Activated naive CD8-positive, alpha-beta T cell treated with anti-CD3 and anti-CD28 coated beads, Interleukin-2, amount 10 ng/mL, durations not matched to agents 7 days and 5 days (primary cell): Measurements from ENCODE around the gene HSPA12B. TPM values are rescaled to one million over a fixed set of nuclear protein-coding genes. Genes with fewer than 3 reads are reported as not detected.

ENCODE experiments used
- ATAC-seq: fragments of 150-1000 bp; cut with Tn5 transposase; one replicate; pipeline ENCODE4 v1.10.0; 2021; ENCODE audit warnings: low read depth, moderate library complexity
- POLR2A ChIA-PET: fragments of 350-600 bp; sonication (Branson Sonifier 250); formaldehyde crosslinking; loops from one replicate; lab custom pipeline; 2021; ENCODE audit warnings: antibody characterized with exemption; lab: Charles Lee
- DNase-seq: peaks from one replicate; pipeline ENCODE4 v3.0.0; 2021
- H3K27ac Mint-ChIP-seq: one replicate; pipeline ENCODE4 v1.8.0; 2022; ENCODE audit warnings: mild to moderate bottlenecking, mixed read lengths
- H3K27me3 Mint-ChIP-seq: one replicate; pipeline ENCODE4 v1.8.0; 2022; ENCODE audit warnings: mild to moderate bottlenecking, moderate library complexity, mixed read lengths
- H3K36me3 Mint-ChIP-seq: one replicate; pipeline ENCODE4 v1.8.0; 2021; ENCODE audit warnings: mild to moderate bottlenecking, mixed read lengths
- H3K4me1 Mint-ChIP-seq: one replicate; pipeline ENCODE4 v1.8.0; 2021; ENCODE audit warnings: mixed read lengths
- H3K4me3 Mint-ChIP-seq: one replicate; pipeline ENCODE4 v1.8.0; 2022; ENCODE audit warnings: mild to moderate bottlenecking, moderate library complexity, mixed read lengths
- H3K9me3 Mint-ChIP-seq: one replicate; pipeline ENCODE4 v1.8.0; 2021; ENCODE audit warnings: mixed read lengths
- total RNA-seq, 2 experiments: library from RNA; stranded (reverse); gene quantifications; one replicate each; pipeline ENCODE4 v1.2.3, GENCODE V29; 2021

The HSPA12B gene
- total RNA-seq, 2 experiments from 2014 or later, result not detected

DNA sequence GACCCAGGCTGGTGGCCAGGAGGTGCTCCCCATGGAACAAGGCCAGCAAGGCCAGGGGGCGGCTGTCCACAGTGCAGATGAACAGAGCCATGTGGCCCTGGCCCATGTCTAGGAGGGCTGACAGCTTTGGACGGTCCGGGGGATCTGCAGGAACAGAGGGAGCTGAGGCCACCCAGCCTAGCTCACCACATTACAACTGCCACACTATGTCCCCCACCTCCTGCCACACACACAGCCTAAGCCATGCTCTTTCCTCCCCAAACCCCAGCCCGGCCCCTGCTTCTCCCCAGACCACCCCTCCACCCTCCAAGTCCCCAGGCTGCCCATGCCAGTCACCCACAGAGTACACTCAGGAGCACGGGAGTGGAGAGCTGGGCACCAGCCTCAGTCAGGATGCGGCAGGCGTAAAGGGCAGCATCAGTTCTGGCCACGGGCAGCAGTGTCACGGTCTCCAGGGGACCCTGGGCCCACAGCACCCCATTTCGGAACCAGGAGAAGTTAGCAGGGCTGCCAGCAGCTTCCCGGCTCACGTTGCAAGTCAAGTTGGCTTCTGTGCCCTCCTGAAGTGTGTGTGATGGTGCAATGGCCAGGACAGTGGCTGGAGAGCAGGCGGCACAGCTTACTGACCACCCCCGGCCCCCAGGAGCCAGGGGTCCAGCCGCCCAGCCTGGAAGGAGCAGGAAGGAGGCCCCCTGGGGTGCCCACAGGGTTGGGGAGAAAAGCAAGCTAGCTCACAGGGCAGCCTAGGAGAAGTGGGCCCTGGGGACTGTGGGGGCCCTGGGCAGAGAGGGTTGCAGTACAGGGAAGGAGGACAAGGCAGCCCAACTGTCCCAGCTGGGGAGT is 35.5 kb upstream of the HSPA12B start:
- no peaks in the 10 kb centered on the region for H3K4me1 Mint-ChIP-seq
- no peaks in the 10 kb centered on the region for H3K27me3 Mint-ChIP-seq
- no peaks in the 10 kb centered on the region for H3K9me3 Mint-ChIP-seq
- no peak overlapping the region for H3K27ac Mint-ChIP-seq
- H3K4me3 Mint-ChIP-seq, result no peak overlapping the region
- POLR2A ChIA-PET, result no interaction called here
- H3K36me3 Mint-ChIP-seq, result no peaks in the 10 kb centered on the region
- DNase-seq, result no peak
- no peak for ATAC-seq

DNA sequence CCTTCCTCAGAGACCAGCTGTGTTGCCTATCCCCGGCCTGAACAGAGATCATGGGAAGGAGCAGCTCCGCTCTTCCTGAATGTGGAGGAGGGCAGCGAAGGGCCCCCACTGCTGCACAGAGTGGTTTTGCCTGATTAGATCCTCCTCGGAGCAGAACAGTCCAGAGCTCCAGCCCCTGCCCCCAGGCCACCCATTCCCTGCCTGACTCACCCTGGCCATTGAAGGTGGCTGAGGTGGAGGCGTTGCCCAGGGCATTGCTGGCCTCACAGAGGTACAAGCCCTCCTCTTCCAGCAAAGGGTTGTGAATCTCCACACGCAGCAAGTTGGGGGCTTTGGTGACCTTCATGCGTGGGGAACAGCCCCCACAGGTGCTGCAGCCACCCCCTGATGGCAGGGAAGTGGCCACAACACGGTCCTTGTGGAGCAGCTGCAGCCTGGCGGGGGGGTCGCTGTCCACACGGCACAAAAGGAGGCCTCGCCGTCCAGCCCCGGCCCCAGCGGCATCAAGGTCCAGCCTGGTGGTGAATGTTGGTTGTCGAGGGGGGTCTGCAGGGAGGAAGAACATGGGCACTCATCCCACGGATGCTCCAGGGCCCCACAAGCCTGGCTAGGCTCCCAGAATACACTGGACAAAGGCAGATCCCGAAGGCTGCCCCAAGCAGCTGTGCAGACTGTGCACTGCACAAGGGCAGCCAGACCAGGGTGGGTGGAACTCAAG is 34.7 kb upstream of the HSPA12B start:
- no peak for DNase-seq
- H3K9me3 Mint-ChIP-seq, result no peaks in the 10 kb centered on the region

DNA sequence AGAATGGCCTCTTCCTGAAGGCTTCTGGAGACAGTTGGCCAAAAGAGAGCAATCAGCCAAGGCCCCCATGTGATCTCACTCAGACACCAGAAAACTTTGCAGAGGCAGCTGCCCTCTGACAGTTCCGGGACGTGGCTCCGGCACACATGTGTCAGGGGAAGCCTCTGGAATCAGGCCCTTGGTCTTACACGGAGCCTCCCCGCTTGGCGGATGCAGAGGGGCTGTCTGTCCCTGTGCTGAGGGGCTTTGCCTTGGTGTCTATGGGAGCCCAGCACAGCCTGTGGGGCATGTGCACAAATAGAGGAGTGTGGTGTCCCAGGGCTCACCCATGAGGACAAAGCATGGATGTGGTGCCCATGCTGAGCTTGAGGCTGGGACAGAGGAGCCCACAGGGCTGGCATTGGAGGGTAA is 33.9 kb upstream of the HSPA12B start:
- Mint-ChIP-seq H3K36me3 (no peaks in the 10 kb centered on the region), H3K9me3 (no peaks in the 10 kb centered on the region), H3K4me1 (no peaks in the 10 kb centered on the region), H3K27ac (no peak overlapping the region), H3K4me3 (no peak overlapping the region), H3K27me3 (peaks cover under 1% of the 10 kb centered on the region)
- DNase-seq (no peak), ATAC-seq (no peak)
- POLR2A ChIA-PET, result no interaction called here

More for the DNA sequence above, 34.7 kb upstream of the HSPA12B start:
- no peak for ATAC-seq
- POLR2A ChIA-PET, result no interaction called here
- no peaks in the 10 kb centered on the region for H3K27me3 Mint-ChIP-seq
- no peak overlapping the region for H3K27ac Mint-ChIP-seq
- H3K36me3 Mint-ChIP-seq, result no peaks in the 10 kb centered on the region
- no peak overlapping the region for H3K4me3 Mint-ChIP-seq
- no peaks in the 10 kb centered on the region for H3K4me1 Mint-ChIP-seq

DNA sequence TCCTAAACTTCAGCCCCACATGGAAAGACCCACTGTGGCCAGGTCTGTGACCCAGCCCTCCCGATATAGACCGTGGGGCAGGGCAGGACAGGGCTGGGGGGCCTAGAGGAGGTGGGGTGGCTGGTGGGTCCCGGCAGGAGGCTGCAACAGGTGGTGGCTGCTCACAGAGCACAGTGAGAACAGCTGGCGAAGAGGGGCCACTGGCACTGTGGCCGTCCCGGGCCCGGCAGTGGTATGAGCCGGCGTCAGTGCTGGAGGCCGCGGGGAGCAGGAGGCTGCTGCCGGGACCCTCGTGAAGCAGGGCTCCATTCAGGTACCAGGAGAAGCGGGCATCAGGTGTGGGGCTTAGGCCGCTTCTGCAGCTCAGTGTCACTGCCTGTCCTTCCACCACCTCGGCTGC is 33.4 kb upstream of the HSPA12B start:
- Mint-ChIP-seq H3K4me3 (no peak overlapping the region), H3K27ac (no peak overlapping the region), H3K27me3 (peaks cover 2% of the 10 kb centered on the region), H3K36me3 (no peaks in the 10 kb centered on the region), H3K4me1 (no peaks in the 10 kb centered on the region), H3K9me3 (no peaks in the 10 kb centered on the region)
- DNase-seq, result no peak
- POLR2A ChIA-PET, result no interaction called here
- no peak for ATAC-seq

DNA sequence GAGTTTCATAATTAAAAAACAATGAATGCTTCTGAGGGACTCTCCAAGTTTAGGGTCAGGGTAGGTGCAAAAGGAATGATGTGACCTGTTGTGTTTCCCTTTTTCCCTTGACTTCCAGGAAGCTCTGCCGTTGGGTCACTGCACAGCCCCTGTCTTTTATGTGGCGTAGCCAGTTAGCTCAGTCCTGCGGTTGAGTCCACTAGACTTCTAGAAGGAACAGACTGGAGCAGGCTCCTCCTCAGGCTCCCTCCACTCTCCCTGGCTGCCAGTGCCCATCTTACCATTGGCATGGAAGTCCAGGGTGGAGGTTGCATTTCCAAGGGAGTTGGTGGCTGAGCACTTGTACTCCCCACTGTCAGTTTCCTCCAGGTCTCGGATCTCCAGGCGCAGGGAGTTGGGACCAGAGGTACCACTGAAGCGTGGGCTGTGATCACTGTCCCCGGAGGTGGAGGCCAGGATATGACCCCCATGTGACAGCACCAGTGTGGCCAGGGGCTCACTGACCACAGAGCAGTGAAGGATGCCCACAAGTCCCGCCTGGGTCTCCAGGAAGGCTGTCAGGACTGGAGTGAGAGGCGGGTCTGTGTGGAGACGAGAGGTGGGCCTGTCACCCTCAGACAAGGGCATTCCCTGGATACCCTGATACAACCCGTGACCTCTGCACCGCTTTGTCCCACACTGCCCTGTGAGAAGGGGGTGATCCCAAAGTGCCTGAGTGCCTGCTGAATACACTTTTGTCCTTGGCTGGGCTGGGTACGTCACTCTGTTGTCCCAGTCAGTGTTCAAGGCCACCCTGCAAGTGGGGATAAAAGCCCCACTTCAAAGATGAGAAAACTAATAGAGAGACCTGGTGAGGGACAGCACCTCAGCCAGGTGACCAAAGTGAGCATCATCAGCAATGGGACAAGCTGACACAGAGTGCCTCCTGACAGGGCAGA is 31.2 kb upstream of the HSPA12B start:
- Mint-ChIP-seq H3K27ac (no peak overlapping the region), H3K9me3 (no peaks in the 10 kb centered on the region), H3K4me3 (no peak overlapping the region), H3K4me1 (no peaks in the 10 kb centered on the region), H3K36me3 (no peaks in the 10 kb centered on the region), H3K27me3 (peaks cover 2% of the 10 kb centered on the region)
- POLR2A ChIA-PET, result interaction anchor here (0.6 to 0.7 kb wide), 2 partner anchors 84 to 582 kb away, joined by 3 to 5 read pairs; no protein-coding TSS in a partner anchor
- ATAC-seq (no peak), DNase-seq (no peak)

DNA sequence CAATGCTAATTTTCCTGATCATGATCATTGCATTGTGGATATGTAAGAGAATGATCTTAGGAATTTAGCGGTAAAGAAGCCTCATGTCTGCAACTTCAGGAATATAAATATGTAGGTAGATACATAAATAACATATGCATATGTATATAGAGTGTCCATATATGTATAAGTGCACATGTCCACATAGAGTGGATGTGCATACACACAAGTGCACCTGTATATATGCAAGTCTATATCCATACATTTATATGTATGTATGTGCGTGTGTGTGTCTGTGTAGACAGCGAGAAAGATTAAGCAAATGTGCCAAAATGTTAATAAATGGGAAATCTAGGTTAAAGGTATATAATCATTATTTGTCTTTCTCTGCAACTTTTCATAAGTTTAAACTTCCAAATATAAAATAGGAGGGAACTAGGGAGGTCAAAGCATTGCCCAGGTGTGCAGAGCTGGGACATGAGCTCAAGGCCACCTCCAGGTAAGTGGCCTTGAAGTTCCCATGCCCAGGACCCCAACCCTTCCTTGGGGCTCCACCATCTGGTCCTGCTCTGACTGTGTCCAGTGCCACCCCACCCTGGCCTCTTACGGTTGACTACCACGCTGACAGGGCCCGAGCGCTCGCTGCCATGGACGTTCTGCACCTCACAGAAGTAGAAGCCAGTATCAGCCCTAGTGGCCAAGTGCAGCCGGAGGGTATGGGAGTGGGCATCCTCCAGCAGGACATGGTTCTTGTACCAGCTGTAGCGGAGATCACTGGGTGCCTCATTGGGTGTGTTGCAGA is 29.7 kb upstream of the HSPA12B start:
- no peak for DNase-seq
- H3K27ac Mint-ChIP-seq, result no peak overlapping the region
- no peak for ATAC-seq

DNA sequence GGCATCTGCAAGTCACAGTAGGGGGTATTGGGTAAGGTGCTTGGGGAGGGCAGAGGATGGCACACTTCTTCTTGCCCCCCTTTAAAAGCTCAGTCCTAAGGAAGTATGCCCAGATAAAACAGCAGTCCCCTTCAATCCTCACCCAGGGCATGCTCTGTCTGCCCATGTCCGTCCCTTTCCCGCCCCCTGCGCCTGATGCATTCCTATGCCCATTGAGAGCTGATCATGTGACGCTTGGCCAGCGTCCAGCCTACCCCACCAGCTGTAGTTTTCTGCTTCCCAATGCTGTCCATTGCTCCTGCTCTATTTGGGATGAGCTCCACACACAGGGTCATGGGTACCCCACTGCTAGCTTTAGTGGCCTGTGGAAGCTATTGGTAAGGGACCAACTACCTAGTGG is 28.4 kb upstream of the HSPA12B start:
- no peaks in the 10 kb centered on the region for H3K9me3 Mint-ChIP-seq
- DNase-seq, result no peak
- H3K4me1 Mint-ChIP-seq, result no peaks in the 10 kb centered on the region
- H3K4me3 Mint-ChIP-seq, result no peak overlapping the region
- no peak for ATAC-seq
- POLR2A ChIA-PET, result no interaction called here
- no peak overlapping the region for H3K27ac Mint-ChIP-seq
- H3K27me3 Mint-ChIP-seq, result peaks cover 3% of the 10 kb centered on the region
- no peaks in the 10 kb centered on the region for H3K36me3 Mint-ChIP-seq

More for the DNA sequence above, 29.7 kb upstream of the HSPA12B start:
- H3K27me3 Mint-ChIP-seq, result peaks cover 2% of the 10 kb centered on the region
- POLR2A ChIA-PET, result no interaction called here
- H3K9me3 Mint-ChIP-seq, result no peaks in the 10 kb centered on the region
- H3K36me3 Mint-ChIP-seq, result no peaks in the 10 kb centered on the region
- no peak overlapping the region for H3K4me3 Mint-ChIP-seq
- H3K4me1 Mint-ChIP-seq, result no peaks in the 10 kb centered on the region

DNA sequence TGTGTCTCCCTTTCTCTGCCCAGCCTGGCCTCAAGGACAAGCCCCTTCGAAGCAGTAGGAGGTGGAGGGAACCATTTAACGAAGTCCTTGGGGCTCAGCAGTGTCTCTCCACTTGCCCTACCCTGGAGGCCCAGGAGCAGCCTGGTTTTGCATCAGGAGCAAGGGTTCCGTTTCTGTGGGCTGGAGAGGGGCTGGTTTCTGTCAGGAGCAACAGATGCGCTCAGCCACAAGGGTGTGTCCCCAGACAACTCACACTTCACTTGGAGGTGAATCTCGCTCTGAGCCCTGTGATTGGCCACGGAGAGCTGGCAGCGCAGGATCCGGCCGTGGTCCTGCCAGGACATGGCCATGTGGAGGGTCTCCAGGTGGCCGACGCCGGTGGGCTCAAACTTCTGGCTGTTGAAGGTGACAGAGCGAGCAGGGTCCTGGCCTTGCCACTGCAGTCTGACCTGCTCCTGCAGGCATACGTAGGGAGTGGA is 27.0 kb upstream of the HSPA12B start:
- Mint-ChIP-seq H3K27ac (no peak overlapping the region), H3K36me3 (no peaks in the 10 kb centered on the region), H3K9me3 (no peaks in the 10 kb centered on the region), H3K4me1 (no peaks in the 10 kb centered on the region), H3K4me3 (no peak overlapping the region), H3K27me3 (peaks cover 3% of the 10 kb centered on the region)
- no peak for DNase-seq
- no peak for ATAC-seq
- POLR2A ChIA-PET, result no interaction called here

DNA sequence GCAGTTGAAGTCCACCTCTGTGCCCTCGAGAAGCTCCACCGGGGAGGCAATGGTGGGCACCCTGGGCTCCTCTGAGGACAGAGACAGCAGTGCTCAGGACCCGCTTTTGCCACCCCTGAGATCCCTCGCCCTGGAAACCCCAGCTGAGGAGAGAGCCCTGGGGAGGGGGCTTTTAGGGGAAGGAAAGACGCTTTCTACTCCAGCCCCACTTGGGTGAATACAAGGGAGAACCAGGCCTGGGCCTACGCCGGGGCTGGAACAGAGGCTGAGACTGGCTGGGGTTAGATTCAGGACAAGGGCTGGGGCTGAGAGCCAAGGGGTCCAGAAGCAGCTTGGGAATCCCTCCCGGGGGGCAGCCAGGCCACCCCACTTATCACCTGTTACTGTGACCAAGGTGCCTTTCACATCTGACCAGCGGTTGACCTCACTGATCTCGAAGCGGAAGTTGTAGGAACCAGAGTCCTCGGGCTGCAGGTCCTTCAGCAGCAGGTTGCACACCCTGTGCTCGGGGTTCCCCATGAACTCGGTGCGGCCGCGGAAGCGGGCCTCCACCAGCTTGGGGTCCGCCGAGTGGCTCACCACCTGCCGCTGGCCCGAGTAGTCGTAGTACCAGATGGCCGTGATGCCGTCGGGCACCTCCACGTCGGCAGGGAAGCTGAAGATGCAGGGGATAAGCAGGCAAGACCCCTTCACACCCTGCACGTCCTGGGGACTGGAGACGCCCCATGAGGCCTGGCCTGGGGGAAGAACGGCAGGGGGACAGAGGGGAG is 26.3 kb upstream of the HSPA12B start:
- POLR2A ChIA-PET, result no interaction called here
- DNase-seq (no peak), ATAC-seq (no peak)
- Mint-ChIP-seq H3K4me1 (no peaks in the 10 kb centered on the region), H3K9me3 (no peaks in the 10 kb centered on the region), H3K27ac (no peak overlapping the region), H3K4me3 (no peak overlapping the region), H3K36me3 (no peaks in the 10 kb centered on the region), H3K27me3 (peaks cover 3% of the 10 kb centered on the region)

DNA sequence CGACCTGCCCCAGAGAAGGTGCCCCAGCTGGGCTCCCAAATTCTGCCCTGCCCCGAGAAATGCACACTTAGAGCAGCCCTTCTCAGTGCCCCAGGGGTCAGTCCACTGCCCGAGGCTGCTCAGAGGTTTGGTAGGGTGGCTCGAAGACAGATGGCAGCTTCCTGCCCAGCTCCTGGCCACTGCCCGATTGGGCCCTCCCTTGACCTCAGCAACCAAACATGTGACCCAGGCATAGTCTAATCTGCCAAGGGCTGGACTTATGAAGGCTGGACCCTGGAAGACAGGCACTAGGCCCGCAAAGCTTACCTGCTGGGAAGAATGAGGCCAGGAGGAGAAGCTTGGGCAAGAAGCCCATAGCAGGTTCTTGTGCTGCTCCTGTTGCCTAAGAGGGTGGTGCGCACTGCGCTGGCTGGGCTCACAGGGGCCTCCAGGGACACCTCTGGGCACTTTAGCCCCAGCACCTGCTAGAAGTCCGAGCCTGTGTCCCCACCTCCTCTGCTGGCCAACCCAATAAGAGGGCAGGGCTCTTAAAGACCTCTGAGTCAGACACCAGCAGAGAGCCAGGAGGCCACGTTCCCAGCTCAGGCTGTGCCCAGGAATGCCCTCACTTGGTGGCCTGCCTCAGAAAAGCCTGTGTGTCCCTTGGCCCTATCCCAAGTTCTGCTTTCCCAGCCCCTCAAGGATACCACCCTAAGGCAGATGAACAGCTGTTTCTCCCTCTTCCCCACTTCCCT is 25.5 kb upstream of the HSPA12B start:
- Mint-ChIP-seq H3K36me3 (no peaks in the 10 kb centered on the region), H3K27me3 (peaks cover 3% of the 10 kb centered on the region), H3K4me3 (no peak overlapping the region), H3K27ac (no peak overlapping the region), H3K9me3 (no peaks in the 10 kb centered on the region), H3K4me1 (peaks cover 1% of the 10 kb centered on the region)
- POLR2A ChIA-PET, result no interaction called here
- ATAC-seq (no peak), DNase-seq (no peak)

DNA sequence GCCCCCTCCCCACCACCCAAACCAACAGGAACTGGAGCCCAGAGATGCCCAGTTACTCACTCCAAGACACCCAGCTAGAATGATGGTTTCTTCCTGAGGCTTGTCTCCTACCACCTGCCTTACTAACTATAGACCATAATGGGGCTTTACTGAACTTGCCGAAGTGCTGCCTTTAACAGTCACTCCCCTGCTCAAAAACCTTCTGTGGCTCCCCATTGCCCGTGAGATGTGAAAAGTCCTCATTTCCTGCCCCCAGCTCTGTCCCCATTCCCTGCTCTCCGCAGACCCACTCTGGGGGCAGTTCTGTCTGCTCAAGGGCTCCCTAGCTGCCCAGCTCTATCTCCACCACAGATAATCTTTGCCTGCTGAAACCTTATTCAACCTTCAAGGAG is 25.0 kb upstream of the HSPA12B start:
- no peak for ATAC-seq
- no peak for DNase-seq
- no peaks in the 10 kb centered on the region for H3K36me3 Mint-ChIP-seq
- no peak overlapping the region for H3K27ac Mint-ChIP-seq
- no peak overlapping the region for H3K4me3 Mint-ChIP-seq
- POLR2A ChIA-PET, result no interaction called here
- H3K4me1 Mint-ChIP-seq, result peaks cover 1% of the 10 kb centered on the region
- no peaks in the 10 kb centered on the region for H3K9me3 Mint-ChIP-seq
- peaks cover 3% of the 10 kb centered on the region for H3K27me3 Mint-ChIP-seq
